Measurements from ENCODE around the gene ATRNL1.

Gene ATRNL1

DNA sequence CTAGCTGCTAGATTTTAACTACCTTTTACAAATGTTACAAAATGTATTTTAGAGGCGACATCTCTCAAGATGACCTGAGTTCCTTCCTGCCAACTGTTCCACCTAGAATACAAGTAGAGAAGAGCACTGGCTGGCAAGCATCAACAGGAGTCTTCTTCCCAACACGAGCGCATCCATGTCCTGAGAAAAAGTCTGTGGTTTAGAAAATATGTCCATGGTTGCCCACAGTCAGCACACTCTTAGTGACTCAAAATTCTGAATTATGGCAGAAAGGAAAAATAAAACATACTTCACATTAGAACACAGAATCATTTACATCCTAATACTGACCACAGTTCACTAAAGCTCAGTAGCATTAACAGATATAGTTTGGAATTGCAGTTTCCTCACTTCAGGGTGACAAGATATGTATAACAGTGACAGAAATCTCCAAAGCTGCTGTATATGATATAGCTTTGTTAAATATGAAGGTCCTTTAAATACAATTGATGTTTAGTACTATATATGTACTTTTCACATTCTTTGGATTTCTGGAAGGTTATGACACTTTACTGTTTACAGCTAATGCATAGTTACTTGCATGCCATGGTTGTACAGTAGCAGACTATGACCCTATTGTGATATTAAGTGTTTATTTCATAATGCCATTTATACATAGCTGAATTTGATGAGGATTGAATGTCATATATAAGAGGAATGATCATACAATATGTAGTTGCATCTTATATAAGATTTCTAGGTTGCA, 852.7 kb downstream of the ATRNL1 start:
- DNase-seq (ENCODE audit: low read depth, low spot score), result no peak

DNA sequence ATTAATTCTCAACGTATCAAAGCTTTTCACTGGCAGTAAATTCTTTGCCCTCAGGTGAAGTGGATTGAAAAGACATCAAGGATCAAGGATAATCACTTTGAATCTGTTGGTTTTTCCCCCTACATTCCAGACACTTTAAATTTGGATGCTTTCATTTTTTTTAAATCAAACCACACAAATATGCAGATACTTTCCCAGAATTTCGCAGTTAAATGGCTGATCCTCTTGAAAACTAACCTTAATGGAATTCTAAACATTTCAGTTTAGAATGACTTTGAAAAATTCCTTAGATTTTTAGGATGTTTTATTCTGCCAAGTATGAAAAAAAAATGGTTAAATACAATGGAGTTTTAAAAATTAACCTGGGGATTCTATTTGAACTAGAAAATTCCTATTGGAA, 853.9 kb downstream of the ATRNL1 start:
- no peak for DNase-seq (ENCODE audit: low read depth, low spot score)

DNA sequence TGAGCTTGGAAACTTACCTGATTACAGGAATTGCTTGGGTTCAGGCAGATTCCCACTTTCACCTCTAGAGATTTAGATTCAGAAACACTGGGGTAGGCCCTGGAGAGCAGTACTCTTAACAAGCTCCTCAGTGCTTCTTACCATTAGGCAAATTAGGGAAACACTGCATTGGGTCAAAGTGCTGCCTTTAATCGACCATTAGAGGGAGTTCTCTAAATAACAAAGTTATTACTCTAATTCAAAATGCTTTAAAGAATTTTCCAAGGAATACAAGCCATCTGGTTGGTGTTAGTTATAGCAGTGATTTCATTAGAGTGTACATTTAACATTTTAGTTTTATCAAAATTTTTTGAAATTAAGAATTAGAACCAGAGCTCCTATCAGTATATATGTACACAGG, 855.3 kb downstream of the ATRNL1 start:
- no peak for DNase-seq (ENCODE audit: low read depth, low spot score)

DNA sequence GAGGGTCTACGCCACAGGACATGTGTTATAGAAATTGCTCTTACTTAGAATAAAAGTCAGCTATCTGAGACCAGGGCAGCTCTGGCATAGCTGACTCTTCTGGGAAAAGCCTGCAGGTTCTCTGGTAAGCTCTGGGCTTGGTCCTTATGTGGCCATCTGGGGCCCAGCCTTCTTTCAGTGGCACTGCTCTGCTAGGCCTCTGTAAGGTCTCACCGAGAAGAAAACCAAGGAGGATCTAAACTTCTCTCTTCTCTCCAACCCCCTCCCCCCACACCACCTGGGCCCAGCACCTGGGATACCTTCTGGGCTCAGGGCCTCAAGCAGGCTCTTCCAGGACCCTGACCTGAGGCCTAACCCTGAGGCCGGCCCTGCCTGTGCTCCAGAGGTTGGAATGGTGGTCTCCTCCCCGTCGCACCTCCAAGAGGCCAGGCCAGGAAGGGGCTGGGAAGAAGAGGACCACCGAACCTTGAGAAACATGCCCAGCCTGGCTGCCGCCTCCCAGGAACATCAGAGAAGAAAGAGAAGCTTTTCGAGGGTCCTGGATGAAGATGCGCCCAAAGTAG, 856.2 kb downstream of the ATRNL1 start:
- DNase-seq (ENCODE audit: low read depth, low spot score), result no peak

DNA sequence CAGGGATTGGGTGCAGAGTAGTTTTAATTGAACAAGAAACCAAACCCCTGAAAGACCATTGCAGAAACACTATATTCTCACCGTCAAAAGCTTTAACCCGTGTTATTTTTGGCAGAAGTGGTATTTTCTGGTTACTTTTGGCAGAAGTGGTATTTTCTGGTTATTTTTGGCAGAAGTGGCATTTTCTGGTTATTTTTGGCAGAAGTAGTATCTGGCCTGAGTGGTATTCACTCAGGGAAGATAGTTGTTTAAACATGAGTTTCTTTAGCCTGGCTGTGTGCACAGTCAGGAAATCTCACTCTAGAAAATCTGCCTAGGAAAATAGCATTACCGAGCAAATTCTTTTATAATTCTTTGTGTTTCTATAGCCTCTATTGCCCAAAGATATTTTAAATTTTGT, 857.2 kb downstream of the ATRNL1 start:
- no peak for DNase-seq (ENCODE audit: low read depth, low spot score)

DNA sequence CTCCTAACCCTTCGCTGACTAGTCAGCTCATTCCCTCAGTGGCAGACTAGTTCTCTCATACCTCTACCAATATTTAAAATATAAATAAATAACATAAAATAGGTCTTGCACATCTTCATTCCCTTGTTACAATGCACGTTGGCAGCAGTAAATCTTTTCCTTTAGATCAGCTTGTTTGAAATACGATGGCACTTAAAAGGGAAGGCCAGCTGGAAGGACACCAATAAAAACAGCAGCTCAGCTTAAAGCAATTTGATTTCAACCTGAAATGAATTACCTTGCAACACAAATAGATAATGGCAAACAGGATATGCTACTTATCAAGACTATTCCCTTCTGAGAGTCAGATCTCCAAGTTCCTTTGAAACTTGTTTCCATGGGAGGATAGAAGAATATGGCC, 858.1 kb downstream of the ATRNL1 start:
- DNase-seq (ENCODE audit: low read depth, low spot score), result no peak

DNA sequence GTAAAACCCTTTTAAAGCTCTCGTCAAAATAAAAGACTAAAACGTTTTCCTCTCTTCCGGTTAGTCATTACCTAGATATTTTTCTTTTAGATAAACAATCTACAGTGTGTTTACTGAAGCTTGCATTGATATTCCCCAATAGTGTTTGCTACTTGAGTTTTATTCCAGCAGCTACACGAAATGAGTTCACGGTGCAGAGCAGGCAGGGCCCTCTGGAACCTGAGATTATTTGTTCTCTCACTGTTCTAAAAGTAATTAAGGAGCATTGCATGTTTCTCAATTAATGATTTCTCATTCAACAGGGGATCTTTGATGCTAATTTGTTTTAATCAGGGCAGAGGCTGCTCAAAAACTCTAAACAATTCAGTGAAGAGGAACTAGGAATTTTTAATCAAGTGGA, 860.1 kb downstream of the ATRNL1 start:
- no peak for DNase-seq (ENCODE audit: low read depth, low spot score)

DNA sequence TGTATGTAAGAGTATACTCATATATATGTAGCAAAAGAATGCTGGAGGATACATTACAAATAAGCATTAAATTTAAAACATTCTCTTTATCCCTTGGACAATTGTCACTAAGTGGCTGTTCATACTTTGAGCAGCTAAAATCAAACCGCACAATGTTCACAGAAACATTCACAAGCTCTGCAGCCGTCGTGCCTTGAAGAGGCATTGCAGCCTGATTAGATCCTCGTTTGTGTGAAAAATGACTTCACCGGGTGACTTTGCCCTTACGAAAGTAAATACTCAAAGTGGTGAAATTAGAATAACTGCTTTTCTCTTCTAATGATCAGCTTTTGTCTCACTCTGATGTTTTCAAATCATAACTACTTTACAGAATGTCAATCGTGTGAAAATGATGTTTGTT, 860.8 kb downstream of the ATRNL1 start:
- DNase-seq (ENCODE audit: low read depth, low spot score), result no peak

DNA sequence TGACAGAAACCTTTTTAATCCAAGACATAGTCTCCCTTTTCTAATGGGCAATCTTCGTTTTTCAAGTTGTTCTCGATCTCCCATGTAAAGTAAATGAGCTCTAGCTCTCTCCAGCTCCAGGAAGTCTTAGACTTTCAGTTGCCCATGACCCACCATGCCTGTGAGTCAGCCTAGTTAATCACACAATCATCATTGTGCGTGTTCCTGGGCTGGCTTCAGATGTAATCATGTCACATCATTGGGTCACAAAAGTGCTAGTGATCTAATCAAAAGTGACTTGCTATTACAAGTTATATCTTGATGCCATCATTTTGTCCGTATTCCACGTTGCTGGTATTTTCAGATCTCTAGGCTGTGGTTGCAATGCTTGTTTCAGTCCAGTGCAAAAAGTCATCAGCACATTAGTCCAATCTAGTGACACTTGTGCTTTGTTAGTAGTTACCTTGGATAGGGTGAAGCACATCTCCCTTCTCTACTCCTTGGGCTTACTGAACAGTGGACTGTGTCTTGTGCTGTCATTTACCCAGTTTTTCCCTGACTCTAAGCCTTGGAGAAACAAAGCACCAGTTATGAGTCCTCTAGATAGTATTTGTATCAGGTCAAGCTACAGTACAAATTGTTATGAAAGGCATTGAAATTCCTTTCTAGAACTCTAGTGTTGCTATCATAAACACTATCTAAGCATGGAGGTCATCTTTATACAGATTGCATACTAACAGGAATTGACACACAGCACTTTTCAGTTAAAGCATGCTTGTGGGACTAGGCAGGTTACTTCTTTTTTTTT, 863.3 kb downstream of the ATRNL1 start:
- no peak for DNase-seq (ENCODE audit: low read depth, low spot score)

DNA sequence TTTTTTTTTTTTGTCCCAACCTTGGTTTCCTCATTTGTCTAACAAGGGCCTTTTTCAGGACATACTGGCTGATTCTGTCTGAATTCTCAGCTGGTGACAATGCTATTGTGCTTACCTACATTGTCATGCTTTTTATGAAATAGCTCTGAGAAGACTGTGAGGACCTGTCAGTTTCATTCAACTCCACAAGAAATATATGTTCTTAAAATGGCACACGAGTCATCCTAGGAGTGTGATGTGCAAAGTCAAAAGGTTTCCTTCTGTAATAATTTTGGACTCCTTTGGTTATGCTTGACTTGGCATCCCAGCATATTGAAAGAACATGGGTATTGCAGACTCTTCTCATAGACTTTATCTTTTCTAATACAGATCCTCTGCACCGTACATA, 863.8 kb downstream of the ATRNL1 start:
- DNase-seq (ENCODE audit: low read depth, low spot score), result no peak

DNA sequence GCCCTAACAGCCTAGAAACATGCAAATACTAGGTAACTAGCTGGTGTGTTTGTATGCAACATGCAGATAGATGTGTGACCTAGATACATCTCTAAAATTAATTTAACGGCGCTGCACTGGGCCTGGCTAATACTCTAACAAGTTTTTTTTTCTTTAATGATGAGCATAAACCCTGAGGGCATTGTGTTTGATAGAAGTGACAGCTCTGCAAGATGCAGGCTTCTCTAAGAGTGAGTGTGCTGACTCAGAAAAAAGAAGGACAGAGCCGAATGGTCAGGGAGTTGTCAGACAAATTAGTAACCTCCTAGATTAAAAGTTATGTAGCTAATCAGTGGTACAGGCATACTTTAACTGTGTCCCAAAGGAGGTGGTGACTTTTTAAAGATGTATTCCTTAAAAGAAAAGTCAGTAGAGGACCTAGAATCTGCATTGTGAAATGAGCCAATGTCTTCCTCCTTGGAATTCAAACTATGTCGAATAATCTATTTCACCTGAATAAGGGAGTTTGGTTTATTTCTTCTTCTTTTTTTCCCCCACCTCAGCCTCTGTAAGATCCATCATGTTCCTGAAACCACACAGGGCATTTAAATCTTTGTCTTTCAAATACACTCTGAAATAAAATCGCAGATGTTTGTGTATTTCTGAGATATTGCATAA, 864.7 kb downstream of the ATRNL1 start:
- no peak for DNase-seq (ENCODE audit: low read depth, low spot score)

DNA sequence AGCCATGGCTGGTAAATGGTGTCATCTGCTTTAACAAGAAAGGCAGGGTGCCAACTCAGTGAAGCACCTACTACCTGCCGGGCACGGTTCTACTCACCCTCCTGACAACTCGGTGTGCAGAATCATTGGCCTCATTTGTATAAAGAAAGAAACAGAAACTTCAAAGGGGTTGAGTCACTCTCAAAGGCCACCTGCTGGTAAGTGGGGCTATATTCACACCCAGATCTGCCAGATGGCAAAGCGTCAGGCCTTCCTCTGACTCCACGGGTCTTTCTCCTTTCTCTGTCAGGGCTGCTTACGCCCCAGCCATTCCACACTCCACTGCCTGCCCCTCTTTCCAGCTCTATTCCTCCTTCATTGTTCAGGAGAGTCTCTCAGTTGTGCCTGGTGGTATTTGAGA, 870.7 kb downstream of the ATRNL1 start:
- DNase-seq (ENCODE audit: low read depth, low spot score), result peak; percentile 30

DNA sequence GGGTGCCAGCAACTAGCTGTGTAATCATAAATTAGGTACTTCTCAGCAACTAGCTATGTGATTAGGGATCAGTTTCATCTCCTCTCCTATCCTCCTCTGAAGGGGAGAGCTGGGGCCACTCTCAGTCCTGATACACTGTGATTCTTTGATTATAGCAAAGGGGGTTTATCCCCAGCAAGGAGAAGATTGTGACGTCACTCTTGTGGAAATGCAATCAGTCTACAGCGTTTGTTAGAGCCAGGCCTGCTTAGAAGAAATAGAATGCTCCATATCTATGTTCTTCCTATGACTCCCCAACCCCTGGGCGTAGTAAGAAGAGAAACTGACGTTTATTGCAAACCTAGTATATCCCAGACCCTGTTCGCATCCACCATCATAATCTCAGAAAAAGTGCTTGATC, 871.7 kb downstream of the ATRNL1 start:
- no peak for DNase-seq (ENCODE audit: low read depth, low spot score)

DNA sequence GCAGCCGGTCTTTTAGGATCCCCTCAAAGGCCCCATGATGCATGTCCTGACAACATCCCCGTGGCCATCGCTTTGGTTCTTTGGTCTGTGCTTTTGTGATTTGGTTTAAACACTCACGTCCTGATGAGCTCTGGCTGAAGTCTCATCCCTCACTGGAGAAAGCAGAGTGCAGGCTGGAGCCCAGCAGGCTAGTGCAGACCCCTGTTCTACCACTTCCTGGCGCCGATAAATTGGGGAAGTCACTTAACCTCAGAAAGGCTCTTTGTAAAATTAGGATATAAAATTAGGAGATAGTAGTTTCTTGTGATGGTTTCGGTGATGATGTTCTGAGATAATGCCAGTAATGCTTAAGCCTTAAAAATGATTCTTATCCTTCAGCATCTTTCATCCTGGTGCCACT, 872.2 kb downstream of the ATRNL1 start:
- no peak for DNase-seq (ENCODE audit: low read depth, low spot score)

DNA sequence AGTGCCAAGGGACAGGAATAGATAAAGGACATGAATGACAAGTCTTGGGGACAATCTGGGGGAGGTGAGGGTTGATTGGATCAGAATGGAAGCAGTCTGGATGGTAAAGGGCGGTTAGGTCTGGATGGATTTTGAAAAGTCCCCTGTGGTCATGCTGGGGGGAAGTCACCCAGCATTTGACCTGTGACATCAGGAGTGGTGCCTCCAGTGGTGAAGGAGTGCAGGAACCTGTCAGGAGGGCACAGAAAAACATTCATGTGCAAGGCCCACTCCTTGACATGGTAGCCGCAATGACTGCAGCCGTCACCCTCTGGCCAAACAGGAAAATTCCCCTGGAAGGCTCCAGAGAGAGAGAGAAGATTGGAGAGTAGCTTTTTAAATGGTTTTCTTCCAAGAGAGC, 875.1 kb downstream of the ATRNL1 start:
- DNase-seq (ENCODE audit: low read depth, low spot score), result no peak

DNA sequence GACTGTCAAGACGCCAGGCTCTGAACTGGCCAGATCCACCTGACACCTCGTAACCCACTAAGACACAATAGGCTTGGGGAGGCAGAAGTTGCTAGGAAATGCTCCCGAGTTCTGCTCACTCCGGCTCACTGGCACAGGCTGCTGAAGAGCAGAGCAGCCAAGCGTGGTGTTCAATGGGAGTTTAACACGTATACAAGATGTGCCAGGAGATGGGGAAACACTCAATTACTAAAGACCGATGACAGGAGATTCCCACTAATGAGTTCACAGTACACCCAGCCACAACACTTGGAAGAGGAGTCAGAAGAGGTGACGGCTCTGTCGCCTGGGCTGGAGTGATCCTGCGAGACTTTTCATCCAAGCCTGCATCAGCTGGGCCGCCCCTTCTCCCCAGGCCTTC, 876.4 kb downstream of the ATRNL1 start:
- no peak for DNase-seq (ENCODE audit: low read depth, low spot score)

DNA sequence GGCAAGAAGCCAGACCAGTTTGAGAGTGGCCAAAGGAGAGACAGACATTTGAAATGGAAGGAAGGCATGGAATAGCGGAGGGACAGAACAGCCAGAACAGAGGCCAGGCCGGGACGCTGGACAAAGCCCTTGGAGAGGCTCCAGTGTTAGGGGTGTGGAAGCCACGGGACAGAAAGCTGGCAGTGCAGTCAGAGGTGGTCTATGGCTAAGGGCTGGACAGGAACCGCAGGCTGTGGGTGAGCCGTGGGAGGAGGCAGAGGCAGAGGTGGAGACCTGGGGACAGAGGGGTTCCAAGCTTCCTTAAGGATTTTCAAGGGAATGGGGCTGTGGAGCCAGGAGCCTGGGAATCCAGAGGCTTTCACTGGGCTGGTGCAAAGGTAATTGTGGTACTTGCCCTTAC, 878.8 kb downstream of the ATRNL1 start:
- DNase-seq (ENCODE audit: low read depth, low spot score), result no peak

DNA sequence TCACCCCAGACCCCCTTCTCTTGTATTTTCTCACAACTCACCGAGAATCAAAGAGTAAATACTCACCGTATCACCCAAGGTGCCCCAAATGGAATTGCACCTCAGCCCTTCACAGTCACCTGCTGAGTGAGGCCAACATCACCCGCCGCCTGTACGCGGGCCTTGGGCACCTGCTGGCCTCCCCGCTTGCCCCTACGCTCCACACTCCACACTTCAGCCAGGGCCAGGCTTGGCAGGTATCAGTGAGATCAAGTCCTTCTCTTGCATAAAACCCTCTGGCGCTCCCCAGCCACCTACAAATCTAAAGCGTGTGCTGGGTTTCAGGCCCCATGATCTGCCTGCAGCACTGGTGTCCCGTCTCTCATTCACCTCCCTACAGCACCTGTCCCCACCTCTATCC, 879.3 kb downstream of the ATRNL1 start:
- no peak for DNase-seq (ENCODE audit: low read depth, low spot score)

DNA sequence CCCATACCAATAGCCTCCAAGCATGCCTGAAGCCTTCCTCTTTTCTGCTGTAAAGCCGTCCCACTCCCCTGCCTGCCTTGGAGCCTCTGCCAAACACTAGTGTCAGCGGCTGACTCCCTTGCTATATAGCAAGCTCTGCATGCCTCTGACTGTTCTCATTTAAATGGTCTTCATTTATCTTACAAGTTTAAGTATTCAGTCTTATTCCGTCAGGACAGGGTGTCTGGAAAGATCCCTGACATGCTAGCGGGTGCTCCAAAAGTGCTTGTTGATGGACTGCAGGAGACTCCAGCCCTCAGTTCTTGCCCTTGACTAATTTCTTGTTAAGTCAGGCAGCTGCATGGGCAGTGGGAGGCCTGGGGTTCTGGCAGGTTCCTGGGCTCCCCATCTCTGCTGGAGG, 881.2 kb downstream of the ATRNL1 start:
- DNase-seq (ENCODE audit: low read depth, low spot score), result no peak

DNA sequence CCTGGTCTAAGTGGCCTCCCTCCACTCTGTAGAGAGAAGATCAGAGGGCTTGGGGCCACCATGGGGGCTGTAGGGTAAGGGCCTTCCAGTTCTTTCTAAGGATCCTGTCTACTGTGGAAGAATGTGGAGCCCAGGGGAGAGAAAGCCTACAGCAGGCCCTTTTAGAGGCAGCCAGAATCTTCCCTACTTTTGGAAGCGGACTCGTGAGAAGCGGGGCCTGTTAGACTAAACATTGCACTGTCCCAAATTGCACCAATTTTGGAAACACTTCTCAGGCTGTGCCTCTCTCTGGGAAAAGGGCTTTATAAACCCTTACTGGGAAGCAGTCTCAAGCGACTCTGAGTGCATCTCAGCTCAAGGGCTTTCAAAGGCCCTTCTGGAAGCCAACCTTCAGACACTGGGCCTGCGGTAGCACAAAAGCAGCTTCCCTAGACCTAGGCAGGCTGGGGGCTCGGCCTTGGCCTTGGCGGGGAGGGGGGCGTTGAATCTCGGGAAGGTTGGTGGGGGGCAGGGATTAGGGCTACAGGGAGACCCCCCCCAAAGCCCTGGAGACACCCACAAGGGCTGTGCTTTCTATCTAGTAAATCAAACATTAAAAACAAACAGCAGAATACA, 881.8 kb downstream of the ATRNL1 start:
- DNase-seq (ENCODE audit: low read depth, low spot score), result no peak

DNA sequence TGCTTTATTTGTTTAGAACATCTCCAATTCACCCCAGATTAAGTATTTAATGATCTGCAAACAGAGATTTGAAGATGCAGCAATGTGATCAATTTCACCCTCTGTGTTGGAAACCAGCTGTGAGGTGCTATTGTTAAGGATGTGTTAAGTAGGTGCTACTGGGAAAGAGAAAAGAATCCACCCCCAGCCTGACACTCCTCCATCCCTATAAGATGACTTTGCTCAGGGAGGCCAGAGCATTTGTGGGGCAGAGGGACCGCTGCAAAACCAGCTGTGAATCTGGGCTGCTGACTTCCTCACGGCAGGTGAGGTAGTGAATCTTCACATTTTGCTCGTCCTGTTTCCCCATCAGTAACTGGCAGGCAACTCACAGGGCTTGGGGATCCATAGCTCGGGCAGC, 882.3 kb downstream of the ATRNL1 start:
- no peak for DNase-seq (ENCODE audit: low read depth, low spot score)

DNA sequence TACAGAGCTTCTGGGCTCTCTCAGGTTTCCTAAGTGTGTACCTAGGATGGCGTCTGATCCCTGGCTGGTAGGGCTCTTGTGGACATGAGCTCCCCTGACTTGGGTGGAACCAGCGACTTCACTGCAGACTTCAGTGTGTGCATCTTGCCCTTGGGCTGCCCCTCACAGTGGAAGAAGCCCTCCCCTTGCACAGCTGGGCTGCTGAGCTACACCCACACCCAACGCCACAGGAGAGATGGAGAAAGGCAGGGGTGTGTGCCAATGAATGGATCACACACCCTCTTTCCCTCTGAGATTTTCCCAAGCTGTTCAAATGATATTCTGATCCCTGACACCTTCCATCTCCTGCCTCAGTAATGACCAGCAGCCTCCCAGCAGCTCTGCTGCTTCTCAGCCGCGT, 883.2 kb downstream of the ATRNL1 start:
- no peak for DNase-seq (ENCODE audit: low read depth, low spot score)

Data from ELF-1 (cell line).